SHP77 (cell line): Measurements from ENCODE around the gene ASPM.
"Not testable (repeated sequence)": the region's sequence is repeated elsewhere in the genome, so short reads cannot be mapped to it uniquely, and the experiment has no call there.

Experiments
- DNase-seq, 2 experiments: peaks; one replicate each; lab custom pipeline; 2025; lab: John Stamatoyannopoulos, UW

Gene ASPM

DNA sequence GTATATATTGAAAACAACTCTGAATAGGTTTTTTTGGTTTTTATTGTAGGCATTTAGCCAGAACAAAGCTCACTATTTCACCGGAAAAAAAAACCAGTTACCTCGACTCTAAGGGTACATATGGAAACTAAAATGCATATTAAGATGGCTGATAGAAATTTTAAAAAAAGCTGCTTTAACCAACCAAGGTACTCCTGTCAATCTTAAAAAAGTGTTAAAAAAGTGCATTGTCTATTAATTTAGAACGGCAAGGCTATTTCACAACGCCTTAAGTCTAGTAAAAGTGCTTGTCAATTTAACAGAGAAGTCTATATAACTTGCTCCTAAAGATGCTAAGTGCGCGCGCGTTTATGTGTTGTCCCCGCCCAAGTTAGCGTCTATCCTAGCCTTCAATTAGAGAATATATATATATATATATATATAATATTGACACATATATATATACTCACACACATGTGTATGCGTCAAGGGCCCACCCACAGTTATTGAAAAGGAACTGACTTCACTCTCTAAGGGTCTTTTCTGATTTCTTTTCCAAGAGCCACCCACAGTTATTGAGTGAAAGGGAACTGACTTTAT, 934 bp downstream of the ASPM start:
- no peak for DNase-seq

DNA sequence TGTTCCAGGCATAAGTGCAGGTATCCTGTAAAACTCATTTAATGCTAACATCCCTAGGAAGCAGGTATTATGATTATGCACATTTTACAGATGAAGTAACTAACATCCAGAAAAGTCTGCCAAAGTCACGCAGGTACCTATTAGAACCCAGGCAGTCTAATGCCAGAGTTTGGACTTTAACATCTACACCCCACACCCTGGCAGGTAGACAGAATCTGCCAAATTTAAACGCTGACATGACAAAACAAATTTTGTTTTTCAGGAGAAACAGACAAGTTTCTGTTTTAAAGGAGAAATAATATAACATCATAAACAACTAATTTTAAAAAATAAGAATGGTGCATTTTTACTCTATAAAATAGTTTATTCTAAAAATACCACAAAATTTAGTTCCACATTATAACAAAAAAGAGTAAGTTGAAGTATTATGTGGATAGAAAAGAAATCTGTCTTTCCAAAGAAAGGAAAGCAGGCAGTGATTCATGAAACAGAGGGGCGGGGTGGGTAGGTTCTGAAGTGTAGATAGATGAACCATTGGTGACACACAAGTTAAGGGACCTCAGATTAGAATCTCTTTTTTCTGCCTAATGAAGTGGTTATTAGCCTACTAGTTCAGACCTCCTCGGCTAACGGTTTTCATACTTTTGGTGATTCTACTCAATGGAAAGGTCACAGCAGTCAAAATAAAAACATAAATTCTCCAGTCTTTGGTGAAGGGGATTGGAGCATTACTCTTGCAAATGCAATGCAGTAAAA, 1.7 kb downstream of the ASPM start:
- no peak for DNase-seq

DNA sequence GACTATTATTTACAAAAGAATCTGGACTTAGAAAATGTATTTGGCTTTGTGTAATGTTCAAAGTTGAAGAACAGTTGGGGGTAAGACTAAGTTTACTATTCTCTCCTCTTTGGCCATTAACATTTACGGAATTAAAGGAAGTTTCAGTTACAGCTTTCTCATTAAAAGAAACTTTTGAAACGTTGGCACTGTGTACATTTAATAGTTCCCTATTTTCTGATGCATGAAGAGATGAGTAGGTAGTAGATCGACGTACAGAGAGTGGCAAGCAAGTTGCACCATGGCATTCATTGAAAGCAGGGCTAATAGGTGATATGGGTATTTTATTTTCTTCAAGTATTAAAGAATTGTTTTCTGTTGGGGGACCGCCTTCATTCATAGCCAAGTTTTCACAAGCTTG, 3.2 kb downstream of the ASPM start:
- no peak for DNase-seq

DNA sequence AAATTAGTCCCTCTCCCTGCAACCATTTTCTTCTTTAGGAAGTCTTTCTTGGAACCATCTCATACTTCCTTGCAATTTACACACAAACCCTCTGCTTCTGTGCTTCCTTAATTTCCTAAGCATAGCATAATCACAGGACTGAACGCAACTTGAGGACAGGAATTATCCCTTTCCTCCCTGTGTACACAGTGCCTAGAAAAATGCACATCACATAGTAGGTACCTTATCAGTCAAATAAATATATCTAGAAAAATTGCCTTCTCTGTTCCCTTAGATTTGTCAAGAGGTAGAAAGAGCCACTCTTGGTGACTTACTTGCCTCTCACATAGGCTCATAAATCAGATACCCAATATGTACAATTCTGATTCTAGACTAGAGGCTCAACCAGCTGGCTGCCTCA, 4.9 kb downstream of the ASPM start:
- DNase-seq, result no peak

DNA sequence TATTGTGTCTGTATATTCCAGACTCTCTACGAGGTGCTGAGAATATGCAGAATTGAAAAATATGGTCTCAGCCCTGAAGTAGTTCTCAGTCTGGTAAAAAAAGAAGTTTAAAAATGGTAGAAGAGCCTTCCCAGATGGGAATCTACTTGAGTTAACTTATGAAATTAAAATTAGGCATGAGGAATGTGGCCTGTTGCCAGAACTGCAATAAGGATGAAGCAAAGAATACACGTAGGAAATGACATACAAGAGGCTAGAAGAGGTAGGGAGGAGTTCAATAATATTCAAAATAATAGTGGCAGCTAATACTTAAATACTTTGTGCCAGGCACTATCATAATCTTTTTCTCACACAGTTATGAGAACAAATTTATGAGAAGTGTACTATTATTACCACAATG, 6.3 kb downstream of the ASPM start:
- DNase-seq, result no peak

DNA sequence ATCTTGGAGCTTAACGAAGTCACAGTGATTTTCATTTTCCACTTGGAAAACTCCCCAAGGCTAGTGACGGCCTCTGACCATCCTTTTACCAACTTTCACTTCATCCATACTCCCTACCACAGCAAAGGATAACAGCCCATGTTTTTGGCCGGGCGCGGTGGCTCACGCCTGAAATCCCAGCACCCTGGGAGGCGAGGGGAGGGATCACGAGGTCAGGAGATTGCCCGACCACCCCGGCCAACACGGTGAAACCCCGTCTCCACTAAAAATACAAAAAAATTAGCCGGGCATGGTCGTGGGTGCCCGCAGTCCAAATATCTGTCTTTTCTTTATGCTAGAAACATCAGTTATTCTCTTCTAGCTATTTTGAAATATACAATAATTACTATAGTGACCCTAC, 7.3 kb downstream of the ASPM start:
- DNase-seq, result no peak

DNA sequence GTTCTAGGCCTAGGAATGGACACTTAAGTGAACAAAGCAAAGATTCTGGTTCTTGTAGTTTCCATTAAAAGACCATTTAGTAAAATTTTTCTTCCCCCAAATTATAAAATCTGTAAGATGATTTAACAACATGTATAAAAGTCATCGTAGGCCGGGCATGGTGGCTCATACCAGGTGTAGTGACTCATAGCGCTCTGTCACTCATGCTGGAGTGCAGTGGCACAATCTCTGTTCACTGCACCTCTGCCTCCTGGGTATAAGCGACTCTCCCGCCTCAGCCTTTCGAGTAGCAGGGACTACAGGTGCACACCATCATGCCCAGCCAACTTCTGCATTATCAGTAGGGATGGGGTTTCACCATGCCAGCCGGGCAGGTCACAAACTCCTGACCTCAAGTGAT, 9.1 kb downstream of the ASPM start:
- no peak for DNase-seq

DNA sequence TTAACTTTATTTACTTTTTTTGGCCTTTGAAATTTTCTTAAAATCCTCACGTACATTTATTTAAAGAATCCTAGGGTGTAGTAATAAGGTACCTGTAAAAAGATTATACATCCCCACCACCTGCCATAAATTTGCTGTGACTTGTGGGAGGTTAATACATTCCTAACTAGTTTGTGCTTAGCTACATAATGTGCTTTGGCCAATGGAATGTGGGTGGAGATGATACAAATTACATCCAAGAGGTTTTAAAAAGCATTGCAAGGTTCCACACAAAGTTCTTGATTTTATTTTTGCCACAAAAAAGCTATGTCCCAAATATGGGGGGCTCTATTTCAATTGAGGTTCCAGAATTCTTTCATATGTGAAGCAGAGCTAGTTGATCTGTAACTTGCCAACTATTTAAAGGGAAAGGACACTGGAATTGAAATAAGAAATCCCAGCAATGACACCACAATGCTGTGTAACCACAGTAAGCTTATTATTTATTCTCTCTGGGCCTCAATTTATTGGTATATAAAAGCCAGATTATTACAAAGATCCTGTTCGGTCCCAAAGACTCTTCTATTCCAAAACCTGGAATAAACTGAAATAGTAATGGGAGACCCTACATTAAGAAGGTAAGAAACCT, 15.7 kb downstream of the ASPM start:
- DNase-seq, result no peak

DNA sequence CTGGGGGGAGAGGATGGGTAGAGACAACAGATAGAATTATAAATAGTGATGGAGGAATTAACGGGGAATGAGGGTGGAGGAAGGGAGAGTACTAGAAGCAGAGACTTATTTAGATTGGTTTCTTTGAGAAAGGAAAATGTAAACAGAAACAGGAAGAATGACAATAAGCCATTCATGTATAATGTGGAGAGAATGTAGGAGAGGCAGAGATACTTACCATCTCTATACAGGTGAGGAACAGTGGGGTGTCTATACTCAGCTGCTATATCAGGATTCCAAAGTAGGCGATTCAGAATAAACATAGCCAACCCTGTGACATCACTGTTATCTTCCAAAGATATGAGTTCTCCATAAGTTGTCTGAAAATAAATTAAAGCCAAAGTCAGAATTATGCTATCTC, 16.8 kb downstream of the ASPM start:
- no peak for DNase-seq

DNA sequence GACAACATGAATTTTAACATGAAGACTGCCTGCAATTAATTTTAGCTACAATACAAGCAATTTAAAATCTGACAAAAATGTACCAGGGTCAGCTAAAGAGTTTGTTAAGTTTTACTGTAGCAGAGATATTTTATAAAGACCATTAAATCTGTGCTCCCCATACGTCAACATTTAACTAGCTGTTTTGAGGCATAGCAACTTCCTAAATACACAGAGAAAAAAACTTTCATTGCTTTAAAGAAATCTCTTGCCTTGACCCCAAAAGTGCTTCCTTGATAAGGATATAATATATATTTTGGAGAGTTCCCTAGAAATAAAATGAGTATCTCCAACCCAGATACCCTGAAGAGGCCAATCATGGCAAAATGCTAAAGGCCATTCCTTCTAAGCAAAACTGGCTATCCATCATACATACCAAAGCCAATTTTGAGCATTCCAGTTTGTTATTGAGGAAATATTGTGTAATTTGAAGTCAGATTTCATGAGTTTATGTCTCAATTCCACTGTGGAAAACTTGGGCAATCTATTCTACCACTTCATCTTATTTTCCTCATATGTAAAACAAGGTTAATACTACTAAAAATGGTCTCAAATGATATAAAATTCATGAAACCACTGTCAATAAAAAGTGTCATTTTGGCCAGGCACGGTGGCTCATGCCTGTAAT, 19.1 kb downstream of the ASPM start:
- no peak for DNase-seq

DNA sequence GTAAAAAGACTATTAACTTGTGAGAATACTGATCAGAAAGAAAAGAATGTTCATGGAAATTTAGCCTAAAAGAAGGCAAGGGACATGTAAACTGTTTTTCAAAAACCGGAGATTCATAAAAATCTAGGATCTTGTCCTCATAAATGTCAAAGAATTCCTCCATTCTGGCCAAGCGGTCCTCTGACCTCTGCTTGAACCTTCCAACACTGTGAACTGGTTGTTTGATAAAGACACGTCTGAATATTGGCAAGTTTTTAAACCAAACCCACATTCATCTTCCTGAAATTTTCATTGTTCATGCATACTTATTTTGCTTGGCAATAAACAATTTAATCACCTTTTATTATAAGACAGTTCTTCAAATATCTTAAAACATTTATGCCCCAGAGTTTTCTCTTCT, 19.8 kb downstream of the ASPM start:
- no peak for DNase-seq

DNA sequence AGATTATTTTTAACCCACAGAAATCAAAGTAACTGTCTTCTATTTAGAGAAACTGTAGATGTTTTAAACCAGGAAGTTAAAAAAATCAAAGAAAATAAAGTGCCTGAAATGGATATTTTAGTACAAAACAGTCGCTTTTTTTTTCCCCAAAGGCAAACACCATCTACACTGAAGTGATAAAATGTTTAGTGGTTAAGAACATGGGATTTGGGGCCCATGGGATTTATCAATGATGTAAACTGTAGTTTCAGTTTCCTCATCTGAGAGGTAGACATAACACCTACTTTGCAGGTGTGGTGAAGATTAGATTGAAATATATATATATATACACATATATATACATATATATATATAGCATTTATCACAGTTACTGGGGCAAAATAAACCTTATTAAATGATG, 22.1 kb downstream of the ASPM start:
- DNase-seq, result no peak

DNA sequence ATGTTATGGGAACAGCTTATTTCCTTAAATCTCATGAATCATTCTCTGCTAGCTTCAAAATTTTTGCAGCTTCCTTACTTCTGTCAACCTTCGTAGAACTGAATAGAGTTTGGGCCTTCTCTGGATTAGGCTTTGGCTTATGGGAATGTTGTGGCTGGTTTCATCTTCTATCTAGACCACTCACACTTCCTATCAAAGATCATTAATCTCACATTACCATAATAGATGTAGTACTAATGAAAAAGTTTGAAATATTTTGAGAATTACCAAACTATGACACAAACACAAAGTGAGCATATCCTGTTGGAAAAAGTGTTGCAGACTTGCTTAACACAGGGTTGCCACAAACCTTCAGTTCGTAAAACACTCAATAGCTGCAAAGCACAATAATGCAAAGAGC, 30.3 kb downstream of the ASPM start:
- no peak for DNase-seq

DNA sequence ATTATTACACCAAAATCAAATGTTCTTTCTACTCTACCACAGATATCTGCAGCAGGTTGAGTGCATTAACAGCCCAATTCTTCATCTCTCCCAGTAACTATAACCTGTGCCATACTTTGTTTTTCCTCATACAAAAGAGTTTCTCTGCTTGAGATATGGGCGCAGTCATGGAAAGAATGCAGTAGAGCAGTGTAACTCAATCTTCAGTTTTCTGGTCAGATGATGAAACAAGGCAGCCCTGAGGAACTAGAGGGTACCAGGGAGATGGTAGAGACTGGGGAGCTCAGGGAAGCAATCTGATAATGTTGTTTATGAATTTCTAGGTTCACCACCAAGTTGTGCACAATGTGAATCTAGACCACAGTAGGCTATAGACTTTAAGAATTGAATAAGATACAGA, 39.6 kb downstream of the ASPM start:
- DNase-seq, result no peak

DNA sequence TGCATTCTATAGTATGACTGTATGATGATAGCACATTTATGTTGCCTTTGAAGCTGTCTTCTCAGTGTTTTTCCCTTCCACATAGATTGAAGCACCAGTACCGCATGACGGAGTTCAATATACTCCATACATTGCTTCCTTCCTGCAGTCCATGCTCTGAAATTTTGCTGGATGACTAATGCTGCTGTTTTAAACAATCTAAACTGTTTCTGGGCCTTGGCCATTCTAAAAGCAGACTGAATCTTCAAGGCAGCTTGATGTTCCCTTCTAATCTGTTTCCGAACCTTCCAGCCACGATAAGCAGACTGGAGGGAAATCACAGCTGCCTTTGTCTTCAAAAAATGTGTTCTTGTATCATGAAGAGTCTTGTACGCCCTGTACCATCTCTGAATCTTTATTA, 43.2 kb downstream of the ASPM start:
- DNase-seq, result no peak

DNA sequence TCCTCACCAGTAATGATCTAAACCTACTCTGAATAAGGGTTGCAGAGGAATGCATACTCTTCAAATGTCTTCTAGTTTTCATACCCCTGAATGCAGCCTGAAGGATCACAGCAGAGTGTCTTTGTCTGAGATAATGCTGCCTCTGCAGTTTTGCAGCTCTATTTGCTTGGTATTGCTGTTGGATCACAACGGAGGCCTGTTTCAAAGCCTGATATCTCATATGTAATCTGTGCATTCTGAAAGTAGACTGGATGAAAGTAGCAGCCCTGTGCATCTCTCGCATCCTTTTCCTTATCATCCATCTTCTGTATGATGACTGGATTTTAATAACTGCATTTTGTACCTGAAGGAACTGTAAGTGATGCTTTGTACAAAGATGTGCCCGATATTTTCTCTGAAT, 44.5 kb downstream of the ASPM start:
- no peak for DNase-seq

DNA sequence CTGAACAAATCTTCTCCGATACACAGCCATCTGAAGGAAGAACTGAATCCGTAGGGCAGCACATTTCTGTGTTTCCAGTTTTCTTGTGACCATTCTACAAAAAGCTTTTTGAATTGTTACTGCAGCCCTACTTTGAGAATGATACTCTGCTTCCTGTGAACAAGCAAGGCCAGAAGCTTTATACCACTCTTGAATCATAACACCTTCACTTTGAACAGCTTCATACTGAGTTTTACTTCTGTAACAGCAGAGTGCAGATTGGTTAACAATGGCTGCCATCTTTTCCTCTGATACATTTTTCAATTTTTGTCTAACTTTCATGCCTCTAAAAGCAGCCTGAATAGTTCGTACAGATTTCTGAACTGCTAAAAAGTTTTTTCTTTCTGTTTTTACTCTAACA, 45.8 kb downstream of the ASPM start:
- DNase-seq, result no peak

DNA sequence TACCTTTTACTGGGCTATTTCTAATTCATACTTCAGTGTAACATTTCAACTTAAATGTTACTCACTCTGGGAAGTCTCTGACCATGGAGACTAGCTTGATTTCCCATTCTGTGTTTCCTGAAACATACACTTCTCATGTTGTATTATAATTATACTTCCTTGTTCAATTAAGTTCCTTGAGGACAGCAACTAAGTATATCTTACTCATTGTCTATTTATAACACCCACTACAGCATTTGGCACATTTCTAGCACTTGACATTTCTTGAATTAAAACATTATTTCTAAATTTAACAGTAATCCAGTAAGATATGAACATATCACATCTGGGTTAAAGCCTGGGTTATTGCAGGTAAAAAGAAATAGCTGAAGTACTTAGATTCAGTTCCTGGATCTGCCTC, 47.0 kb downstream of the ASPM start:
- DNase-seq, result no peak

DNA sequence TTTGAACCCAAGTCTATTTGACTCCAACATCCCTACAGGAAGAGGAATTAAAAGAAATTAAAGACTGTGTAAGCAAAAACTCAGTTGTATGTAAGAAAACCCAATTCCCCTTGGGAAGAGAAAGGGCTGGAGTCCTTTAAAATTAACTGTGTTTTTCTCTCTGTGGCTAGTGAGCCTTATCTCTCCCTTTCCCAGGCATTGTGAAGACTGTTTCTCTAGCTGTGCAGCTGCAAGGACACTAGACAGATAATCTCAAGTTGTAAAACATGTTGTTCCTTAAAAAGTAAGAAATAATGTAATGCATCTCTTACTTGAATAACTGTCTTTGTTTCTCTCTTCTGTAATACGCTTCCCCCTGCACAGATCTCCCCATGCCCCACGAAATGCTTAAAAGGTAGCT, 49.5 kb downstream of the ASPM start:
- DNase-seq, result not testable (repeated sequence)

DNA sequence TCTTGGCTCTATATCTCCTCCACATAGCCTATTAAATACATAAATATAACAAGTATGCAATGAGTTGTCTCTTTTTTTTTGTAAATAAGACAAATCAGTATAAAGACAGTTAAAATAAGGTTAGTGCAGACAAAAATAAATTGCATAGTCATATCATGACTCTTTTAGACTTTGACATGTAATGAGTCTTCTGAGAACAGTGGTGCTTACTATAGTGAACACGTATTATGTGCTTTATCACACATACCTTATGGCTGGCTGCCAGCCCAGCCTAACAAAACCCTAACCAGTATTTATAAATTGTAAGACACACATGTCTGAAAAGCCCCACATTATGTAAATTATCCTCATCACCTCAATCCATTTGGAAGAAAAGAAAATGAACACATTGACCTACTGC, 50.3 kb downstream of the ASPM start:
- DNase-seq, result no peak

DNA sequence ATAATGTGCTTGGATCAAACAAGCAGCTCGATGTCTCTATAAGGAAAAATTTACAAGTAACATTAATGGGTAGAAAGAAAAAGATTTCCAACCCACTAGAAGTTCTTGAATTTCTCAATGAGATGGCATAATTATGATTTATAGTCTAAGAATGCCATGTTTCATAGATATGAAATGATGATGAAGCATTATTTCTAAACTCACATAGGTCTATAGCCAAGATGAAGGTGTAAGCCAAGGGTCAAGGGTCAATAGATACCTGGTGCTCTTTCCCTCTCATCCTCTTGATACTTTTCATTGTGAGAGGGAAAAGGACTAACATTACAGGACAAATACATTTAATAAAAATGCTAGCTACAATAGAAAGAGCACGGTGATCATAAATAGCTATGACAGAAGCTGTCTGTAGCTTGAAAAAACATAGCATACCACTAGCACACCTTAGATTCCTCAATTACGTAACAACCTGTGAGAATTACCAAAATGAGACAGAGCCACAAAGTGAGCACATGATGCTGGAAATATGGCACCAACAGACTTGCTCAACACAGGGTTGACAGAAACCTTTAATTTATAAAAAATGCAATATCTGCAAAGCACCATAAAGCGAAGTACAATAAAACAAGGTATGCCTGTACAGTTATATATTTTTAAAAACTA, 53.1 kb downstream of the ASPM start:
- DNase-seq, result no peak

DNA sequence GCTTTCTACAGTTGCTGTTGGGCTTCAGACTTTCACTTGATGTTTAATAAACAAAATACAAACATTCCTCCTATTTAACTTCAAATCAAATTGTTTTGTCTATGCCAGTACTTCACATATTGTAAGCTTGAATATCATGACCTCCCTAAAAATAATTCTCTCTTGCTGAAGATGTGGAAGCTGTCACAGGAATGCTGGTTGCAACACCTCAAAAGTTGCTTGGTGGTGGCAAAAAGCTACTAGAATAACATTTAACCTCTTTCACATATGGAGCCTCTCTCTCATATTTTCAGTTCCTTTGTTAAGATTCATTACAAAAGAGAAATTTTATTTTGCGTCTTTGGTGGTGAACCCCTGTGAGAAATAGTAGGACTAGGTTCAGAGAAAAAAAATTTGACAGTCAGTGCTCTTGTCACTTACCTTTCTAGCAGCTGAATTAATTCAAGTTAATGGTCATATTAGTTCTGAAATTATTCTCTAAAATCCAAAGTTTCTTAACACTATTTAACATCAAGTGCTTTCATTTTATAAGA, 53.9 kb downstream of the ASPM start:
- DNase-seq, result no peak
